MG63 (cell line): ENCODE measurements around the gene KRT26. TPM values are rescaled to one million over a fixed set of nuclear protein-coding genes. Genes with fewer than 3 reads are reported as not detected.

Experiments used
- total RNA-seq: library from RNA; depleted of rRNA; stranded (reverse); fragments of >200 nt; shearing (Covaris generic); gene quantifications from 2 replicates; pipeline ENCODE4 v1.2.3, GENCODE V29; 2014; ENCODE audit warnings: low replicate concordance; rRNA removed

KRT26 gene
- total RNA-seq, 1 experiment from 2014 or later = not detected

Other genes with a start within 250 kb of the KRT26 start
- not detected in 2 replicates for gene CCR7, start 206.7 kb downstream of the KRT26 start, total RNA-seq
- gene SMARCE1, start 124.4 kb downstream of the KRT26 start, total RNA-seq = 57.9 and 83.9 TPM in 2 replicates
- gene KRT222, start 107.0 kb downstream of the KRT26 start, total RNA-seq = 0.53 TPM in 1 of 2 replicates, not detected in the other
- not detected in 2 replicates for gene KRT24, start 68.4 kb downstream of the KRT26 start, total RNA-seq
- not detected in 2 replicates for gene KRT25, start 16.9 kb downstream of the KRT26 start, total RNA-seq
- gene KRT27, start 10.3 kb upstream of the KRT26 start, total RNA-seq = not detected in 2 replicates
- gene KRT28, start 27.8 kb upstream of the KRT26 start, total RNA-seq = not detected in 2 replicates
- gene KRT10, start 50.4 kb upstream of the KRT26 start, total RNA-seq = 48.4 and 70.6 TPM in 2 replicates
- gene KRT12, start 95.0 kb upstream of the KRT26 start, total RNA-seq = not detected in 2 replicates
- not detected in 2 replicates for gene KRT20, start 113.0 kb upstream of the KRT26 start, total RNA-seq
- gene KRT23, start 165.4 kb upstream of the KRT26 start, total RNA-seq = 0.07 TPM in 1 of 2 replicates, not detected in the other
- not detected in 2 replicates for gene KRT39, start 194.7 kb upstream of the KRT26 start, total RNA-seq
- gene KRT40, start 212.1 kb upstream of the KRT26 start, total RNA-seq = not detected in 2 replicates
- gene KRTAP3-3, start 222.0 kb upstream of the KRT26 start, total RNA-seq = not detected in 2 replicates
- gene KRTAP3-2, start 227.7 kb upstream of the KRT26 start, total RNA-seq = not detected in 2 replicates
- gene KRTAP3-1, start 236.9 kb upstream of the KRT26 start, total RNA-seq = not detected in 2 replicates